A549 (cell line): ENCODE measurements around the gene ALDH2. TPM values are rescaled to one million over a fixed set of nuclear protein-coding genes. Genes with fewer than 3 reads are reported as not detected.
"Not testable (repeated sequence)": the region's sequence is repeated elsewhere in the genome, so short reads cannot be mapped to it uniquely, and the experiment has no call there.

ENCODE experiments used
- ATAC-seq, 2 experiments: fragments of 200-7000 bp in 1 of 2; fragments of >200 bp in 1 of 2; cut with Nextera tagmentation in 1 of 2; cut with Tn5 transposase in 1 of 2; 3 replicates each; pipeline versions ENCODE4 v1.8.0 to v1.9.1; 2018 to 2020; ENCODE audit warnings: mild to moderate bottlenecking in 1 of 2, moderate library complexity in 1 of 2
- CTCF ChIA-PET: fragments of 300-600 bp; sonication (Branson Sonifier 250); formaldehyde crosslinking; extraction: SDS; loops from one replicate; lab custom pipeline; 2021; ENCODE audit warnings: antibody characterized with exemption, inconsistent platforms; lab: Yijun Ruan, JAX
- POLR2A ChIA-PET: fragments of 350-600 bp; formaldehyde crosslinking; extraction: SDS; loops from one replicate; lab custom pipeline; 2021; ENCODE audit warnings: antibody characterized with exemption, inconsistent platforms; lab: Yijun Ruan, JAX
- DNase-seq, 2 experiments: peaks; one replicate each; pipeline versions ENCODE4 v3.0.0 to v3.0.0-alpha.2; 2011 to 2016; ENCODE audit warnings: low read depth in 1 of 2, low spot score in 1 of 2
- FAIRE-seq: peaks from 2 replicates; lab custom pipeline; 2011; peaks lifted over from hg19 to GRCh38; lab: Jason Lieb, UNC
- H3K27ac ChIP-seq, 2 experiments: fragments of >200 bp; sonication (Bioruptor Twin); formaldehyde crosslinking; 3 replicates each; pipeline ENCODE4 v1.5.1; 2016 to 2017
- H3K4me1 ChIP-seq: fragments of >200 bp; sonication (Bioruptor Twin); formaldehyde crosslinking; 3 replicates; pipeline ENCODE4 v1.6.1; 2016
- H3K4me2 ChIP-seq: fragments of >200 bp; sonication (Bioruptor Twin); formaldehyde crosslinking; 3 replicates; pipeline ENCODE4 v1.6.1; 2016
- H3K4me3 ChIP-seq: fragments of >200 bp; sonication (Bioruptor Twin); formaldehyde crosslinking; 3 replicates; pipeline ENCODE4 v1.5.1; 2016
- H3K9me3 ChIP-seq: fragments of >200 bp; sonication (Bioruptor Twin); formaldehyde crosslinking; 3 replicates; pipeline ENCODE4 v1.6.1; 2016
- CTCF ChIP-seq: fragments of >200 bp; sonication (Bioruptor Twin); formaldehyde crosslinking; IDR thresholded peaks from 3 replicates; pipeline ENCODE4 v1.5.1; 2016
- HOXB5 ChIP-seq: fragments of 250-450 bp; sonication (Bioruptor Pico); IDR thresholded peaks from 2 replicates; pipeline ENCODE4 v1.5.0; 2020; ENCODE audit warnings: mild to moderate bottlenecking, moderate library complexity
- MAX ChIP-seq: IDR thresholded peaks from 2 replicates; pipeline ENCODE4 v1.6.1; 2012
- NFE2L2 ChIP-seq: fragments of 150-350 bp; conservative IDR thresholded peaks from 2 replicates; pipeline ENCODE4 v1.6.1; 2014; ENCODE audit warnings: low read length
- NPAS2 ChIP-seq: fragments of 250-450 bp; sonication (Bioruptor Pico); IDR thresholded peaks from 2 replicates; pipeline ENCODE4 v1.8.0; 2022; ENCODE audit warnings: mild to moderate bottlenecking, moderate library complexity, borderline replicate concordance
- NR3C1 ChIP-seq: fragments of >200 bp; sonication (Bioruptor Twin); formaldehyde crosslinking; IDR thresholded peaks from 3 replicates; pipeline ENCODE4 v1.6.1; 2017
- RARB ChIP-seq: fragments of 250-450 bp; sonication (Bioruptor Pico); IDR thresholded peaks from 2 replicates; pipeline ENCODE4 v1.8.0; 2021; ENCODE audit warnings: mild to moderate bottlenecking, moderate library complexity
- REST ChIP-seq: fragments of 200-600 bp; sonication (generic); IDR thresholded peaks from 2 replicates; pipeline ENCODE4 v1.6.1; 2016; ENCODE audit warnings: antibody characterized with exemption, mild to moderate bottlenecking, moderate library complexity
- TP53 ChIP-seq: fragments of 250-450 bp; sonication (Bioruptor Pico); IDR thresholded peaks from 2 replicates; pipeline ENCODE4 v1.5.0; 2021; ENCODE audit warnings: mild to moderate bottlenecking, moderate library complexity
- USF2 ChIP-seq: fragments of 450-650 bp; IDR thresholded peaks from 2 replicates; pipeline ENCODE4 v1.6.1; 2014; ENCODE audit warnings: antibody characterized with exemption
- ZC3H11A ChIP-seq: fragments of 450-650 bp; IDR thresholded peaks from 2 replicates; pipeline ENCODE4 v1.6.1; 2014; ENCODE audit warnings: antibody characterized with exemption, mild to moderate bottlenecking
- ZSCAN20 ChIP-seq: fragments of 250-450 bp; sonication (Bioruptor Pico); IDR thresholded peaks from 2 replicates; pipeline ENCODE4 v1.8.0; 2022; ENCODE audit warnings: mild to moderate bottlenecking, moderate library complexity
- WGBS: methylation state at CpG from one replicate; pipeline ENCODE4 v1.1.6; 2017; ENCODE audit errors: missing lambda C conversion rate; 5-methylcytosine and 5-hydroxymethylcytosine counted together
- polyA plus RNA-seq, 4 experiments: library from polyadenylated mRNA; depleted of rRNA in 3 of 4; stranded (reverse); fragments of >200 nt; fragmentation: RNase III in 1 of 4; extraction: RNeasy Plus Mini Kit Qiagen cat#74134 plus additional on column Dnase treatment in 1 of 4; gene quantifications; 2 replicates in 3 of 4; 3 replicates in 1 of 4; pipeline ENCODE4 v1.2.3, GENCODE V29; 2011 to 2017

Gene ALDH2
- polyA plus RNA-seq, 2 of the 4 experiments (the other 2 are of a cell fraction) = 97.5 to 123 TPM

GRCh38 chr12:111732786-111733185 is 33.9 kb upstream of the ALDH2 start (continued):
- TF ChIP-seq NPAS2 (CRISPR knock-in tag) (no peak), CTCF (no peak), RARB (CRISPR knock-in tag) (no peak), MAX (no peak), USF2 (no peak), HOXB5 (CRISPR knock-in tag) (no peak)

- Histone ChIP-seq H3K4me1 (no peaks in the 10 kb centered on the region), H3K9me3 (no peaks in the 10 kb centered on the region), H3K27ac (no peak overlapping the region), H3K4me2 (no peak overlapping the region), H3K4me3 (no peak overlapping the region)
- ATAC-seq = no peak; a peak in 1 of 6 replicates
- CTCF ChIA-PET = interaction anchor here (1.3 to 2.0 kb wide), 2 partner anchors 19 to 33 kb away, joined by 3 to 8 read pairs; no protein-coding TSS in a partner anchor
- POLR2A ChIA-PET = no interaction called here
- DNase-seq = no peak
- no peak for FAIRE-seq
- WGBS = 84% methylated on average over 8 of the region's 8 CpGs
- no peak for TF ChIP-seq HOXB5 (CRISPR knock-in tag)
- no peak for TF ChIP-seq REST
- TF ChIP-seq TP53 (CRISPR knock-in tag) = no peak
- no peak for TF ChIP-seq NR3C1
- TF ChIP-seq CTCF = no peak
- TF ChIP-seq NFE2L2 = no peak
- no peak for TF ChIP-seq ZC3H11A
- no peak for TF ChIP-seq ZSCAN20 (CRISPR knock-in tag)
Measured at GRCh38 chr12:111733340-111733915, 33.3 kb upstream of the ALDH2 start.

- ATAC-seq, H3K27ac ChIP-seq, H3K4me1 ChIP-seq, H3K9me3 ChIP-seq, FAIRE-seq, H3K4me2 ChIP-seq, DNase-seq, H3K4me3 ChIP-seq, POLR2A ChIA-PET: not testable (repeated sequence)
- CTCF ChIA-PET = interaction anchor here (1.0 to 5.0 kb wide), 2 partner anchors 14 to 66 kb away, joined by 3 to 26 read pairs; no protein-coding TSS in a partner anchor
- 93% methylated on average over 9 of the region's 9 CpGs for WGBS
Measured at GRCh38 chr12:111739524-111739923, 27.2 kb upstream of the ALDH2 start.
